NT2/D1 (cell line): ENCODE data around the gene TEDC1.

ENCODE experiments used
- DNase-seq: peaks from one replicate; pipeline ENCODE4 v3.0.0-alpha.2; 2011; ENCODE audit warnings: low read depth, low spot score
- H3K27me3 ChIP-seq: 2 replicates; pipeline ENCODE4 v1.6.0; 2011; ENCODE audit warnings: mild to moderate bottlenecking; ENCODE audit not compliant: insufficient read length, insufficient read depth
- H3K36me3 ChIP-seq: 2 replicates; pipeline ENCODE4 v1.6.1; 2011; ENCODE audit warnings: mild to moderate bottlenecking, low read length, mixed read lengths; ENCODE audit not compliant: insufficient read depth, insufficient read length
- H3K4me1 ChIP-seq: 2 replicates; pipeline ENCODE4 v1.5.1; 2011; ENCODE audit not compliant: insufficient read depth, insufficient read length
- H3K4me3 ChIP-seq: 2 replicates; pipeline ENCODE4 v1.5.1; 2011; ENCODE audit warnings: low read depth; ENCODE audit not compliant: insufficient read length
- H3K9ac ChIP-seq: 2 replicates; pipeline ENCODE4 v1.6.0; 2011; ENCODE audit warnings: low read depth; ENCODE audit not compliant: insufficient read length
- H3K9me3 ChIP-seq: 2 replicates; pipeline ENCODE4 v1.5.1; 2011; ENCODE audit warnings: mild to moderate bottlenecking, low read length; ENCODE audit not compliant: insufficient read depth
- SUZ12 ChIP-seq: IDR thresholded peaks from 2 replicates; pipeline ENCODE4 v1.6.1; 2011; ENCODE audit not compliant: insufficient read length, insufficient read depth; ENCODE audit errors: extremely low read depth
- YY1 ChIP-seq: IDR thresholded peaks from 2 replicates; pipeline ENCODE4 v1.6.1; 2011; ENCODE audit not compliant: insufficient read length, insufficient read depth
- ZNF274 ChIP-seq: IDR thresholded peaks from 2 replicates; pipeline ENCODE4 v1.6.1; 2011; ENCODE audit warnings: mild to moderate bottlenecking, low read depth, low read length

The TEDC1 gene

DNA sequence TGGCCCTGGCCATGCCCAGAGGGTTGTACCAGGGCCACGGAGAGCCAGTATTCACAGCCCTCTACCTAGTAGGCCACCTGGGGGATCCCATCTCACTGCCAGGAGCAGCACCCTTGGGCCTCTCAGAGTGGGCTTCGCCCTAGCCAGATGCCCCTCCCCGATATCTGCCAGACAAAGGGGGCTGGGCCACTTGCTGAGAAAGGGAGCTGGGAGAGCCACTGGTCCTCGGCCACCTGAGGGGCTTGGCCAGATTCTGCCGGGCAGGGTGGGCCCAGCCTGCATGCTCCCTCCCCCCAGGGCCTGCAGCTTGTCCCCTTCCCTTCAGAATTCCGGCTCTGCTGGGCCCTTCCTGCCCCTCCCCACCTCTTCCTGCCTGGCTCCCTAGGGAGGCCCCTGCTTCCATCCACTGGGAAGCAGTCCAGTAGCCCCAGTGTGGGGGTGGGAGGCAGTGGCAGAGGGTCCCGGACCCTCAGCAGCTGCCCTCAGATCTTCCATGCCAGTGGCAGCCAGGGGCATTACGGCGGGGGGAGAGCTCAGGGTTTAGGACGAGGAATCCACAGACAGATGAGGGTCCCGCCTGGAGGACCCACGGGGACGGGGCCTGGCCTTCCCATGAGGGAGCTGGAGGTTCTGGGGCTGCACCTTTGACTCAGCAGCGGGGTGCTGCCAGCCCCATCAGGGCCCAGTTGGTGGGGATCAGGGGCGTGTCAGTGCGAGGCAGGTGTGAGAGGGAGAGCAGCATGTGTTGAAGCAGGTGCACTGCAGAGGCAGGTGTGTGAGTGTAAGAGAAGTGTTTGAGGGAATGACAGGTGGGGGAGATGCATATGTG lies 14.0 kb upstream of the TEDC1 start:
- Histone ChIP-seq H3K27me3 (no peaks in the 10 kb centered on the region), H3K4me1 (peaks cover 33% of the 10 kb centered on the region), H3K36me3 (peaks cover 6% of the 10 kb centered on the region), H3K9ac (peak overlapping the region; percentile 85), H3K9me3 (no peaks in the 10 kb centered on the region), H3K4me3 (peak overlapping the region; percentile 61)
- no peak for DNase-seq
- TF ChIP-seq SUZ12: no peak
- no peak for TF ChIP-seq ZNF274
- TF ChIP-seq YY1: no peak

DNA sequence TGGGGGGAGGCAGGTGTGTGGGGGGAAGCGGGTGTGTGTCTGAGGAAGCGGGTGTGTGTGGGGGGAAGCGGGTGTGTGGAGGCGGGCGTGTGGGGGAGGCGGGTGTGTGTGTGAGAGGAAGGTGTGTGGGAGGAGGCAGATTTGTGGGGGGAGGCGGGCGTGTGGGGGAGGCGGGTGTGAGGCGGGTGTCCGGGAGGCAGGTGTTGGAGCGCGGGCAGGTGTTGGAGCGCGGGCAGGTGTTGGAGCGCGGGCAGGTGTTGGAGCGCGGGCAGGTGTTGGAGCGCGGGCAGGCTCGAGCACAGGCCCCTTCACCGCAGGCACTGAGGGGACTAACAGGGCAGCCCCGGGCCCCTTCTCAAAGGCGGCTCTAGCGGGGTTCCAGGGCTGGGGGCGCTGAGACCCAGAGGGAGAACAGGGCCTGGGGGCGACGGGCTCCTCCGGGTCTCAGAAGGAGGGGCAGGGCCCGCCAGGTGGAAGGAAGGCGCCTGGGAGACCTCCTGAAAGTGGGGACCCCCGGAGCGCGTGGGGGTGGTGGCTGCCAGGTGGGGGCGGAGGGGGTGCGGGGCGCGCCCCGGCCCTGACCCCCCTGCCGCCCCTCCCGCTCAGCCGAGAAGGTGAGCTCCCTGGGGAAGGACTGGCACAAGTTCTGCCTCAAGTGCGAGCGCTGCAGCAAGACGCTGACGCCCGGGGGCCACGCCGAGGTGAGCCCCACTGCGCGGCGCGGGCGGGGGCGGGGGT lies 13.2 kb upstream of the TEDC1 start:
- TF ChIP-seq SUZ12: no peak
- TF ChIP-seq YY1: no peak
- Histone ChIP-seq H3K4me3 (no peak overlapping the region), H3K9me3 (no peaks in the 10 kb centered on the region), H3K4me1 (peaks cover 32% of the 10 kb centered on the region), H3K27me3 (no peaks in the 10 kb centered on the region), H3K36me3 (peaks cover 6% of the 10 kb centered on the region), H3K9ac (no peak overlapping the region)
- no peak for DNase-seq

DNA sequence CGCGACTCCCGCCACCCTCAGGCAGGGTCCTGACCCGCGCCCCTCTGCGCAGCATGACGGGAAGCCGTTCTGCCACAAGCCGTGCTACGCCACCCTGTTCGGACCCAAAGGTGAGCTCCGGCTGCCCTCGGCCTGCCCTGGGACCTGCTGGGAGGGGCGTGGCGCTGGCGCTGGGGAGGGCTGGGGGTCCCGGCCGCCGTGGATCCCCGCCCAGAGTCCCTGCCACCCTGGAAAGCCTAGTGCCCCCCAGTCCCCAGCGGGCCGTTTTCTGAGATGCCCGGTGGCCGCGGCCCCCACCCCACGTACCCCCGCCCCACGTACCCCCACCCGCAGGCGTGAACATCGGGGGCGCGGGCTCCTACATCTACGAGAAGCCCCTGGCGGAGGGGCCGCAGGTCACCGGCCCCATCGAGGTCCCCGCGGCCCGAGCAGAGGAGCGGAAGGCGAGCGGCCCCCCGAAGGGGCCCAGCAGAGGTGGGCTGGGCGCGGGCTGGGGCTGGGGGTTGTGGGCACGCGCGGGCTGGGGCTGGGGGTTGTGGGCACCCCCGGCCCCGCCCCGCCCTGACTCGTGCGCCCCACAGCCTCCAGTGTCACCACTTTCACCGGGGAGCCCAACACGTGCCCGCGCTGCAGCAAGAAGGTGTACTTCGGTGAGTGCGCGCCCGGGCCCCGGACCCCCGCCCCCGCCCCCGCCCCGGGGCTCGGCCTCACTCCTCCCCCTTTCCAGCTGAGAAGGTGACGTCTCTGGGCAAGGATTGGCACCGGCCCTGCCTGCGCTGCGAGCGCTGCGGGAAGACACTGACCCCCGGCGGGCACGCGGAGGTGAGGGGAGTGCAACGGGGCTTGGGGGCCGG lies 12.4 kb upstream of the TEDC1 start:
- H3K36me3 ChIP-seq: peaks cover 6% of the 10 kb centered on the region

DNA sequence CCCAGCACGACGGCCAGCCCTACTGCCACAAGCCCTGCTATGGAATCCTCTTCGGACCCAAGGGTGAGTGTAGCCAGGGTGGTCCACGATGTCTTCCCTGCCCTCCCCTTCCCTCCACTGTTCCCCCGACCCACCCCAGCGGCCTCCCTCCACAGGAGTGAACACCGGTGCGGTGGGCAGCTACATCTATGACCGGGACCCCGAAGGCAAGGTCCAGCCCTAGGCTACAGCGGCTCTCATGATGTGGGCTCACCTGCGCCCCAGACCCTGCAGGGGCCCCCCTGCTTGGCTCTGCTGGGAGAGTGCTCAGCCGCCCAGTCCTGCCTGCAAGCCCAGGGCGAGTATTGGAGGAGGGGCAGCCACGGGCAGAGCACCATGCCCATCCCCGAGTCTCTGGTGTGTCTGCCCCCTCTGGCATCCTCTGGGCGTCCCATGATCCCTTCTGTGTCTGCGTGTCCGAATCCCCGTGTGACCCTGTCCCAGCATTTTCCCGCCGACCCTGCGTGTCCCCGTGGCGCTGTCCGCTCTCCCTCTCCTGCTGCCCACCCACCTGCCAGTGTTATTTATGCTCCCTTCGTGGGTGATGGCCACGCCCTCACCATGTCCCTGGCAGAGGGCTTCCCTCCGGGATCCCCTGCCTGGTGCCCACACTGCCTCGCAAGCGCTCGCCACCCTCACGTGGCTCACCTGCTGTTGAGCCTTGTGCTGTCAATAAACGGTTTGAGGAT lies 11.5 kb upstream of the TEDC1 start:
- no peak for TF ChIP-seq ZNF274
- TF ChIP-seq SUZ12: no peak
- no peak for TF ChIP-seq YY1
- H3K9me3 ChIP-seq: no peaks in the 10 kb centered on the region
- DNase-seq: no peak
- peaks cover 39% of the 10 kb centered on the region for H3K4me1 ChIP-seq
- H3K27me3 ChIP-seq: peaks cover 1% of the 10 kb centered on the region
- H3K4me3 ChIP-seq: no peak overlapping the region
- H3K9ac ChIP-seq: no peak overlapping the region
- peaks cover 6% of the 10 kb centered on the region for H3K36me3 ChIP-seq

More for the DNA sequence above, 12.4 kb upstream of the TEDC1 start:
- Histone ChIP-seq H3K27me3 (no peaks in the 10 kb centered on the region), H3K9ac (no peak overlapping the region), H3K9me3 (no peaks in the 10 kb centered on the region), H3K4me3 (no peak overlapping the region), H3K4me1 (peaks cover 33% of the 10 kb centered on the region)
- no peak for DNase-seq
- TF ChIP-seq YY1: no peak
- TF ChIP-seq ZNF274: no peak
- TF ChIP-seq SUZ12: no peak

DNA sequence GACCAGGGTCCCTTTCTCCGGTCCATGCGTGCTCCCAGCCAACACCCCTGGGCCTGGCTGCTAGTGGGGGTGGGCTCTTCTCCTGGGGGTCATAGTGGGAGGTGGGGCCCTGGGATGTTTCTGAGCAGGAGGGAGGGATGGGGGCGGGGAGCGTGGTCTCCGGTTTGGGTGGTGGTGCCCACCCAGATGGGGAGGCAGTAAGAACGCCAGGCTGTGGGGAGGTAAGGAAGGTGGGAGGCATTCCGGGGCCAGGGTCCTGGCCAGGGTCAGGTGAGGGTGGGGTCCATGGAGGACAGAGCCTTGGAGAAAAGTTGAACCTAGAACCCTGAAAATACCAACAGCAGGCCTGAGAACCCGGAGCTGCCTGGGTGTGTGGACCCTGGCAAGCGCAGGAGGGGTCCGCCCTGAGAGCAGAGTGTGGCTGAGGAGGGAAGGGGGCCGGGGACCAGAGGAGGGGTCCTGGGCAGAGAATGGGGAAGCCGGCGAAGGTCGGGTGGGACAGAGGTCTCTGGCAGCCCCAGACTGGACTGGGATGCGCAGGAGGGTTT lies 10.8 kb upstream of the TEDC1 start:
- DNase-seq: no peak
- Histone ChIP-seq H3K36me3 (peaks cover 6% of the 10 kb centered on the region), H3K4me1 (peaks cover 41% of the 10 kb centered on the region), H3K9me3 (no peaks in the 10 kb centered on the region), H3K4me3 (no peak overlapping the region), H3K9ac (no peak overlapping the region), H3K27me3 (peaks cover 8% of the 10 kb centered on the region)
- TF ChIP-seq YY1 (no peak), ZNF274 (no peak), SUZ12 (no peak)
